CD4-positive, alpha-beta T cell (primary cell): ENCODE results near the gene CELF5. TPM values are rescaled to one million over a fixed set of nuclear protein-coding genes. Genes with fewer than 3 reads are reported as not detected.

Experiments
- ATAC-seq: fragments of 200-7000 bp; cut with Tn5 transposase; one replicate; pipeline ENCODE4 v1.10.0; 2022; ENCODE audit warnings: mild to moderate bottlenecking; ENCODE audit not compliant: poor library complexity
- CTCF ChIA-PET: fragments of 350-600 bp; sonication (Branson Sonifier 250); formaldehyde crosslinking; loops from one replicate; lab custom pipeline; 2021; ENCODE audit warnings: antibody characterized with exemption, inconsistent platforms; lab: Charles Lee
- POLR2A ChIA-PET: fragments of 350-600 bp; sonication (Branson Sonifier 250); formaldehyde crosslinking; loops from one replicate; lab custom pipeline; 2021; ENCODE audit warnings: antibody characterized with exemption, inconsistent platforms; lab: Charles Lee
- DNase-seq, 14 experiments: peaks; one replicate each; pipeline ENCODE4 v3.0.0-alpha.2; 2013 to 2020; ENCODE audit warnings: mixed read lengths in 2 of 14
- H3K27ac ChIP-seq, 2 donors: one replicate each; pipeline versions ENCODE4 v1.5.1 to v1.7.0; 2013; ENCODE audit warnings: low read length in 2 of 2, low read depth in 1 of 2, mild to moderate bottlenecking in 1 of 2
- H3K27me3 ChIP-seq, 2 experiments: 1 replicate in 1 of 2; 2 replicates in 1 of 2; pipeline versions ENCODE4 v1.6.1 to v1.7.0; 2013; ENCODE audit warnings: low read length in 2 of 2, control low read depth in 1 of 2, mild to moderate bottlenecking in 1 of 2, moderate library complexity in 1 of 2; ENCODE audit not compliant: insufficient read depth in 2 of 2, control insufficient read depth in 1 of 2
- H3K36me3 ChIP-seq: one replicate; pipeline ENCODE4 v1.6.1; 2013; ENCODE audit warnings: low read length, control low read depth; ENCODE audit not compliant: insufficient read depth
- H3K4me1 ChIP-seq: one replicate; pipeline ENCODE4 v1.6.1; 2013; ENCODE audit warnings: low read length, control low read depth; ENCODE audit not compliant: insufficient read depth
- H3K4me3 ChIP-seq: one replicate; pipeline ENCODE4 v1.5.1; 2013; ENCODE audit warnings: mild to moderate bottlenecking, low read length, moderate library complexity
- H3K9me3 ChIP-seq, 2 experiments: 1 replicate in 1 of 2; 2 replicates in 1 of 2; pipeline versions ENCODE4 v1.6.1 to v1.7.0; 2013; ENCODE audit warnings: low read length in 2 of 2, mild to moderate bottlenecking in 2 of 2, control low read depth in 1 of 2, moderate library complexity in 1 of 2; ENCODE audit not compliant: control insufficient read depth in 1 of 2, insufficient read depth in 1 of 2
- H3K27ac Mint-ChIP-seq: one replicate; pipeline ENCODE4 v1.8.0; 2020; ENCODE audit warnings: mixed read lengths
- H3K27me3 Mint-ChIP-seq: one replicate; pipeline ENCODE4 v1.8.0; 2021; ENCODE audit warnings: mixed read lengths
- H3K36me3 Mint-ChIP-seq: one replicate; pipeline ENCODE4 v1.8.0; 2021; ENCODE audit warnings: low read depth, mixed read lengths
- H3K4me1 Mint-ChIP-seq: one replicate; pipeline ENCODE4 v1.8.0; 2021; ENCODE audit warnings: low read depth, mixed read lengths
- H3K4me3 Mint-ChIP-seq: one replicate; pipeline ENCODE4 v1.8.0; 2020; ENCODE audit warnings: mild to moderate bottlenecking, mixed read lengths
- H3K9me3 Mint-ChIP-seq: one replicate; pipeline ENCODE4 v1.8.0; 2020; ENCODE audit warnings: mixed read lengths
- intact Hi-C, 2 experiments: fragments of 100-400 bp; cut with DNase I in 1 of 2; cut with micrococcal nuclease in 1 of 2; formaldehyde crosslinking; loops; one replicate each; pipeline versions ENCODE4 v1.15.1 to v1.9.0; 2023 to 2025; cut with DNase I, micrococcal nuclease
- total RNA-seq, 174 experiments: library from RNA in 2 of 174; stranded (reverse) in 2 of 174; gene quantifications; one replicate each; pipeline ENCODE4 v1.2.3 and lab custom pipeline; 2021 to 2026
- TF ChIP-seq, protein P1 (sequence below): fragments of 200-600 bp; IDR thresholded peaks from one replicate; pipeline ENCODE4 v1.8.0; 2022; ENCODE audit warnings: antibody characterized with exemption, mild to moderate bottlenecking

Gene CELF5
- total RNA-seq, 2 experiments from 2014 or later: 0.36 TPM

- DNase-seq (no peak), ATAC-seq (no peak)
- Histone ChIP-seq H3K27me3 (no peaks in the 10 kb centered on the region), H3K36me3 (no peaks in the 10 kb centered on the region), H3K27ac (no peak overlapping the region), H3K9me3 (no peaks in the 10 kb centered on the region), H3K4me3 (no peak overlapping the region), H3K4me1 (peaks cover 22% of the 10 kb centered on the region)
- TF ChIP-seq, protein P1, sequence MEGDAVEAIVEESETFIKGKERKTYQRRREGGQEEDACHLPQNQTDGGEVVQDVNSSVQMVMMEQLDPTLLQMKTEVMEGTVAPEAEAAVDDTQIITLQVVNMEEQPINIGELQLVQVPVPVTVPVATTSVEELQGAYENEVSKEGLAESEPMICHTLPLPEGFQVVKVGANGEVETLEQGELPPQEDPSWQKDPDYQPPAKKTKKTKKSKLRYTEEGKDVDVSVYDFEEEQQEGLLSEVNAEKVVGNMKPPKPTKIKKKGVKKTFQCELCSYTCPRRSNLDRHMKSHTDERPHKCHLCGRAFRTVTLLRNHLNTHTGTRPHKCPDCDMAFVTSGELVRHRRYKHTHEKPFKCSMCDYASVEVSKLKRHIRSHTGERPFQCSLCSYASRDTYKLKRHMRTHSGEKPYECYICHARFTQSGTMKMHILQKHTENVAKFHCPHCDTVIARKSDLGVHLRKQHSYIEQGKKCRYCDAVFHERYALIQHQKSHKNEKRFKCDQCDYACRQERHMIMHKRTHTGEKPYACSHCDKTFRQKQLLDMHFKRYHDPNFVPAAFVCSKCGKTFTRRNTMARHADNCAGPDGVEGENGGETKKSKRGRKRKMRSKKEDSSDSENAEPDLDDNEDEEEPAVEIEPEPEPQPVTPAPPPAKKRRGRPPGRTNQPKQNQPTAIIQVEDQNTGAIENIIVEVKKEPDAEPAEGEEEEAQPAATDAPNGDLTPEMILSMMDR: no peak
- Mint-ChIP-seq H3K27me3 (no peaks in the 10 kb centered on the region), H3K4me1 (peaks cover 11% of the 10 kb centered on the region), H3K9me3 (no peaks in the 10 kb centered on the region), H3K27ac (peak overlapping the region; percentile 49), H3K36me3 (no peaks in the 10 kb centered on the region), H3K4me3 (no peak overlapping the region)
- CTCF ChIA-PET: no interaction called here
- intact Hi-C loops: no loop called here
- POLR2A ChIA-PET: no interaction called here
These were observed 111.9 kb downstream of the CELF5 start for GRCh38 chr19:3336351-3336679.

DNA sequence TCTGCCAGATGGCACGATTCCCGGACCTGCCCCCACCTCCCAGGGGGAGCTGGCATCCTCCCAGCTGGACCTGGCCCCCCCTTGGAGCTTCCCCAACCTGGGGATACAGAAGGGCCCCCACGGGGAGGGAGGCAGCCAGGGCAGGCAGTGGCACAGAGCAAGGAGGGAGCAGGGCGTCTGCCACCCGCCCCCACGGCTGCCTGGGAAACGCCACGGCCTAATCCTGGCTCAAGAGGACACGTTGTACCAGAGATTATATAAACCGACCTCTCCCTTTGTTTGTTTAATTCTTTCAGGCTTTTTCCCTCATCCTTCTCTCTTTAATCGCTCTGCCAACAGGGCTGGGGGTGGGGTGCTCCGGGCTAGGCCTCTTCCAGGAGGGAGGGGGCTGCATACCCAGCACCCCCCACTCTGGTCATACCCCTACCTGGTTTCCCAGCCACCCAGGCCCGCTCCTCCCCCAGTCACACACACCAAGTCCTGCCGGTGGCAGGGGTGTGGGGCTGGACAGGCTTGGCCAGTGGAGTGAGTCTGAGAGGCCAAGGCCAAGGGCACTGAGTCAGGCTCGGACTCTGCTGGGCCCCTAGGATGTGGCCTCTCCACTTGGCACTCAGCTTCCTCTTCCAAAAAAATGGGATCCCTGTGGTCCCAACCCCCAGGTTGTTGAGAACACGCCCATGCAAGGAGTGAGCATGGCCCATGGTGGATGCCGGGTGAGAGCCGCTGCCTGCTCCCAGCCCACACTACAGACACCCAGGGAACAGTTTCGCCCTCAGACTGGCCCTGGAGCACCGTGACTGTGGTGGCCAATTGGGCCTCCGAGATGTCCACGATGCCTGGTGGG is 112.4 kb downstream of the CELF5 start:
- POLR2A ChIA-PET: interaction anchor here (1.4 to 1.8 kb wide), 3 partner anchors 21 to 152 kb away, joined by 3 to 15 read pairs (median 5); no protein-coding TSS in a partner anchor
- intact Hi-C loops: no loop called here
- CTCF ChIA-PET: no interaction called here
- Histone ChIP-seq H3K36me3 (no peaks in the 10 kb centered on the region), H3K27ac (no peak overlapping the region), H3K27me3 (no peaks in the 10 kb centered on the region), H3K9me3 (no peaks in the 10 kb centered on the region), H3K4me1 (peaks cover 22% of the 10 kb centered on the region), H3K4me3 (no peak overlapping the region)
- TF ChIP-seq, protein P1: no peak
- Mint-ChIP-seq H3K27me3 (no peaks in the 10 kb centered on the region), H3K4me3 (no peak overlapping the region), H3K36me3 (no peaks in the 10 kb centered on the region), H3K27ac (peak overlapping the region; percentile 49), H3K9me3 (no peaks in the 10 kb centered on the region), H3K4me1 (peaks cover 11% of the 10 kb centered on the region)
- DNase-seq (no peak), ATAC-seq (no peak)

DNA sequence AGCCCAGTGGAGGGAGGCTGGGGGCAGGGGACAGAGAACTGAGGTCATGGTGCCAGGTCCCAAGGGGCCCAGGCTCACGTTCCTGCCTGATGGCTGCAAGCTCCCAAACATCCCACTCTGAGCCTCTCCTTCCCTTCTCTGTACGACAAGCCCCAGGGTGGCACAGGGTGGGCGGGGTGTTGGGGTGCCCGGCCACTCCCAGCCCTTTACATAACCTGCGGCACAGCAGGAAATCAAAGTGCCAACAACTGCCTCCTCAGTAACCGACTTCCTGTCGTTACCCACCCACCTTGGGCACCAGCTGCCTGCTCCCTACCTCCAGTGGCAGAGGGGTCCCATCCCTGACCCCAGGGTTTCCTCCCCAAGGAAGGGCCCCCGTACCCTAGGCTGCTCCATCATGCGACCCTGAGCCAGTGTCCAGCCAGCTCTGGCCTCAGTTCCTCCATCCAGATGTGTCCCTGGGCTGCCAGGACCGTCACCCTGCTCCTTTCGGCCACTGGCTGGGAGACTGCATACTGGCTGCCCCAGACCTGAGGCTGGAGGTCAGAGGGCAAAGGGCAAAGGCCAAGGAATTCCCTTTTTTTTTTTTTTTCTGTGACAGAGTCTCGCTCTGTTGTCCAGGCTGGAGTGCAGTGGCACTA is 114.2 kb downstream of the CELF5 start:
- POLR2A ChIA-PET: interaction anchor here (0.8 to 1.8 kb wide), 7 partner anchors 8 to 153 kb away, joined by 3 to 15 read pairs (median 4); no protein-coding TSS in a partner anchor
- H3K27ac Mint-ChIP-seq: peak overlapping the region; percentile 88
- H3K36me3 Mint-ChIP-seq: no peaks in the 10 kb centered on the region
- Histone ChIP-seq H3K36me3 (no peaks in the 10 kb centered on the region), H3K4me1 (peaks cover 29% of the 10 kb centered on the region), H3K27me3 (no peaks in the 10 kb centered on the region), H3K9me3 (no peaks in the 10 kb centered on the region), H3K4me3 (peak overlapping the region; percentile 3), H3K27ac (peak overlapping the region; percentile 29 to 59)
- H3K9me3 Mint-ChIP-seq: no peaks in the 10 kb centered on the region
- H3K4me3 Mint-ChIP-seq: peak overlapping the region; percentile 57
- TF ChIP-seq, protein P1: no peak
- peak; percentile 99 for ATAC-seq
- peaks cover 11% of the 10 kb centered on the region for H3K4me1 Mint-ChIP-seq
- no peaks in the 10 kb centered on the region for H3K27me3 Mint-ChIP-seq
- DNase-seq: peak; percentile 48 to 89 (median 69)
- CTCF ChIA-PET: interaction anchor here (0.7 kb wide), 1 partner anchor 91 kb away, joined by 3 read pairs; no protein-coding TSS in a partner anchor
- intact Hi-C loops: loop anchor here (2.0 kb wide), 1 partner anchor 22 kb away; no protein-coding TSS in a partner anchor
